22Rv1 (cell line): ENCODE data around the gene ULK2.

Experiments used
- H3K27ac ChIP-seq: fragments of 450-650 bp; 2 replicates; pipeline ENCODE4 v1.5.1; 2017
- CTCF ChIP-seq: fragments of 450-650 bp; IDR thresholded peaks from 2 replicates; pipeline ENCODE4 v1.5.1; 2017; ENCODE audit warnings: mild to moderate bottlenecking
- ZFX ChIP-seq: fragments of 450-650 bp; IDR thresholded peaks from 2 replicates; pipeline ENCODE4 v1.6.1; 2017; ENCODE audit warnings: antibody characterized with exemption, borderline replicate concordance

Gene ULK2

DNA sequence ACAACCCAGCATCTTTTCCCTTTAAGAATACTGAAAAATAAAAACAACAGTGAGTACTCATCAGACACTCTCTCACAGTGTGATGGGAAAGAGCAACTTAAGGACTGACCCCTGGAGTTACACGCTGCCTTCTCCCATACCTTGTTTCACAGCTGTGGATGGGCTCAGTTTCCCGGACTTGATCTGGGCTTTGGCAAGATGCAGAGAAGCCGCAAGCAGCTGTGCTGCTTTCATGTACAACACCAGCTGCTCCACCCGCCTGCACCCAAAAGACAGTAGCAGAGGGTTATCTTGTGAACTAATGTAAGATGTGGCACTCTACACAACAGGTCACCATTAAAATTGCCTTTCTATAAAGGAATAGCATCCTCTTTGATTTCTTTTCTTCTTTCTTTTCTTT is 86.9 kb downstream of the ULK2 start:
- no peak overlapping the region for H3K27ac ChIP-seq
- TF ChIP-seq ZFX = no peak
- TF ChIP-seq CTCF = no peak

GRCh38 chr17:19773534-19773933 is 94.2 kb downstream of the ULK2 start:
- H3K27ac ChIP-seq = no peak overlapping the region

DNA sequence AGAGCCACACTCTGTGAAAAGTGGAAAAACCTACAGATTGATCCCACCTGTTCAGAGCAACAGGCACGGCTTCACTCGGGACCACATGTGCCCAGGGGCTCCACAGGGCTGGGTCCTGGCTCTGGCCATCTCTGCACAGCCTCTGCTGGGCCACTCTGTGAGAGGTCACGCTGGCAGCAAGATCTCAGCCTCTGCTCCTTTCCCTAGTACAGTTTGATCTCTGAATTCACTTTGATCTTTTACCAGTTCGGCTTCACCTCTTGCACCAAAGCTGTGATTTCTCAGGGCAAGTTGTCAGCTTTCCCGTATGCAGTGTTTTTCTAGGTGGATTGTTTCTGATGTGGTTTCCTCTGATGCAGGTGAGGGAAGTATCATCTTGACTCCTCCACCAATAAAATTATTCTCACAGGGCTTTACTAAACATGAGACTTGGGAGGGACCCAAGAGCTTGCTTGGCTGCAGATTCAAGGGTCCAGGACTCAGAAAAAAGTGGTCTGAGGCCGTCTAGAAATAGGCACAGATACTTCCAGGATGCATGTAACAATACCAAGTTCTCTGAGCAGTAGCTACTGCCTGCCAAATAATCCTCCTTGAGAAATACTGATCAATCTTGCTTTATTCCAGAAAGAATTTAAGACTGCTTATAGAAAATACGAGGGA is 95.6 kb downstream of the ULK2 start:
- TF ChIP-seq CTCF = no peak
- no peak for TF ChIP-seq ZFX
- H3K27ac ChIP-seq = no peak overlapping the region

More at GRCh38 chr17:19773534-19773933, 94.2 kb downstream of the ULK2 start:
- no peak for TF ChIP-seq ZFX
- no peak for TF ChIP-seq CTCF

GRCh38 chr17:19770985-19771735 is 96.6 kb downstream of the ULK2 start:
- no peak overlapping the region for H3K27ac ChIP-seq
- TF ChIP-seq CTCF (no peak), ZFX (no peak)

DNA sequence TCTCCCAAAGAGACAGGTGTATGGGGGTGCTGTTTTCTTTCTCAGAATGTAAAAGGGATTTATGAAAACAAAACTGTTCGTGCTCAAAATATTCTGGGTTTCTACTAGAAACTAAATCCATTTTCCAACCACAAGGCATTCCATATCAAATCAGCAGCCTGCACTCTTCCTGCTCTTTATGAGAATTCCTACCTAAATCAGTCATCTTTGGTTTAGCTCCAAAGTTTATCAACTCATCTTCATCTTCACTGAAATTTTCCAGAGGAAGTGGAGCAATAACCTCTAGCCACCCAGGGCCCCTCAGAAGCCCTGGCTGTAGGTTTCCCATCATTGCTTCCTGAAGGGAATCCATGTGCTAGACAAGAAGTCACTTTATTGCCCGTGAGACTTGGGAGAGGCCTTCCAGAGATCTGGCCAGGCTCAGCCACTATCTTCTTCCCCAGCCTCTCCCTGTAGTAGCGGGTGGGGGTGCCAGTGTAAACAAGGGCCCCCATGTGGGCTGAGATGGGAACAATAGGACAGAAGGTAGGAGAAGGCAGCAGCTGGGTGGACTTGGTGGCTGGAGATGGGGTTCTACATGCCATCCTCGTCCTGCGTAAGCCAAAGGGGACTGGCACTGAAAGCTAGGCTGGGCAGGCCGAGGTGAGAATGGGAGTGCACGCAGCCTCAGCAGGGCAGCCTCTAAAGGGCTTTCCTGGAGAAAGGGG is 97.6 kb downstream of the ULK2 start:
- TF ChIP-seq CTCF (no peak), ZFX (no peak)
- no peak overlapping the region for H3K27ac ChIP-seq

GRCh38 chr17:19768046-19768782 is 99.5 kb downstream of the ULK2 start:
- H3K27ac ChIP-seq = no peak overlapping the region
- no peak for TF ChIP-seq CTCF
- no peak for TF ChIP-seq ZFX
